ENCODE results near the gene SCCPDH. TPM values are rescaled to one million over a fixed set of nuclear protein-coding genes. Genes with fewer than 3 reads are reported as not detected.

Gene SCCPDH
- total RNA-seq, 1 experiment from 2014 or later, result 32.2 TPM

DNA sequence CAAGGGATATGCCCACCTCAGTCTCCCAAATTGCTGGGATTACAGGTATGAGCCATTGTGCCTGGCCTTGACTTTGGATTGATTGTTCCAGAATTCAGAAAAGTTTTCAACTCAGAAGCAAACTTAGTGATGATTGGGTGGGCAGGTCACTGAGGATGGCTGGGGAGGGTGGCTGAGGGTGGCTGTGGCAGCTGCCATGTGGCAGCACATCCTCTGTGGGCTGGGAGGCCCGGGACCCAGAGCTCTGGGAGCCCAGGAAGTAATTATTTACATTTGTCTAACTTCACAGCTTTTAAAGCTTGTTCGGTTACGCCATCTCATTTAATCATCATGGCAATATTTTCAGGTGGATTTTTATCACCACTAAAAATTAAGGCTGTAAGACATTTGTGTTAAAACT is 76.1 kb downstream of the SCCPDH start:
- H3K27ac Mint-ChIP-seq (ENCODE audit: low read depth, unreplicated experiment), result no peak overlapping the region
- H3K36me3 Mint-ChIP-seq (ENCODE audit: insufficient read depth, unreplicated experiment), result no peaks in the 10 kb centered on the region
- no peak overlapping the region for H3K4me3 Mint-ChIP-seq (ENCODE audit: unreplicated experiment)
- ChIA-PET CTCF (interaction anchor here (0.6 to 1.8 kb wide), 3 partner anchors 57 to 1561 kb away, joined by 3 to 7 read pairs (median 3); no protein-coding TSS in a partner anchor), POLR2A (interaction anchor here (1.4 kb wide), 1 partner anchor 9 kb away, joined by 4 read pairs; no protein-coding TSS in a partner anchor)
- BruUV-seq (replicated peaks), result no TSS peak
- H3K4me1 Mint-ChIP-seq (ENCODE audit: insufficient read depth, unreplicated experiment), result no peaks in the 10 kb centered on the region
- H3K9me3 Mint-ChIP-seq (ENCODE audit: unreplicated experiment), result peaks cover 8% of the 10 kb centered on the region
- TF ChIP-seq, protein P1, sequence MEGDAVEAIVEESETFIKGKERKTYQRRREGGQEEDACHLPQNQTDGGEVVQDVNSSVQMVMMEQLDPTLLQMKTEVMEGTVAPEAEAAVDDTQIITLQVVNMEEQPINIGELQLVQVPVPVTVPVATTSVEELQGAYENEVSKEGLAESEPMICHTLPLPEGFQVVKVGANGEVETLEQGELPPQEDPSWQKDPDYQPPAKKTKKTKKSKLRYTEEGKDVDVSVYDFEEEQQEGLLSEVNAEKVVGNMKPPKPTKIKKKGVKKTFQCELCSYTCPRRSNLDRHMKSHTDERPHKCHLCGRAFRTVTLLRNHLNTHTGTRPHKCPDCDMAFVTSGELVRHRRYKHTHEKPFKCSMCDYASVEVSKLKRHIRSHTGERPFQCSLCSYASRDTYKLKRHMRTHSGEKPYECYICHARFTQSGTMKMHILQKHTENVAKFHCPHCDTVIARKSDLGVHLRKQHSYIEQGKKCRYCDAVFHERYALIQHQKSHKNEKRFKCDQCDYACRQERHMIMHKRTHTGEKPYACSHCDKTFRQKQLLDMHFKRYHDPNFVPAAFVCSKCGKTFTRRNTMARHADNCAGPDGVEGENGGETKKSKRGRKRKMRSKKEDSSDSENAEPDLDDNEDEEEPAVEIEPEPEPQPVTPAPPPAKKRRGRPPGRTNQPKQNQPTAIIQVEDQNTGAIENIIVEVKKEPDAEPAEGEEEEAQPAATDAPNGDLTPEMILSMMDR (IDR thresholded peaks at IDR 0.05; ENCODE audit: unreplicated experiment), result no peak
- DNase-seq (ENCODE audit: unreplicated experiment), result no peak
- H3K27me3 Mint-ChIP-seq (ENCODE audit: insufficient read depth, unreplicated experiment), result no peaks in the 10 kb centered on the region
- intact Hi-C loops (cut with micrococcal nuclease), result no loop called here

GRCh38 chr1:246800756-246801155 is 76.5 kb downstream of the SCCPDH start:
- TF ChIP-seq, protein P1 (IDR thresholded peaks at IDR 0.05; ENCODE audit: unreplicated experiment), result no peak
- H3K9me3 Mint-ChIP-seq (ENCODE audit: unreplicated experiment), result peaks cover 8% of the 10 kb centered on the region
- no peak overlapping the region for H3K27ac Mint-ChIP-seq (ENCODE audit: low read depth, unreplicated experiment)
- no peak overlapping the region for H3K4me3 Mint-ChIP-seq (ENCODE audit: unreplicated experiment)
- intact Hi-C loops (cut with micrococcal nuclease), result no loop called here
- DNase-seq (ENCODE audit: unreplicated experiment), result no peak
- H3K4me1 Mint-ChIP-seq (ENCODE audit: insufficient read depth, unreplicated experiment), result no peaks in the 10 kb centered on the region
- no peaks in the 10 kb centered on the region for H3K27me3 Mint-ChIP-seq (ENCODE audit: insufficient read depth, unreplicated experiment)
- CTCF ChIA-PET, result interaction anchor here (1.2 kb wide), 1 partner anchor 13 kb away, joined by 3 read pairs; no protein-coding TSS in a partner anchor
- no TSS peak for BruUV-seq (replicated peaks)
- POLR2A ChIA-PET, result interaction anchor here (0.6 to 1.4 kb wide), 2 partner anchors 9 to 30 kb away, joined by 4 read pairs; no protein-coding TSS in a partner anchor
- no peaks in the 10 kb centered on the region for H3K36me3 Mint-ChIP-seq (ENCODE audit: insufficient read depth, unreplicated experiment)

DNA sequence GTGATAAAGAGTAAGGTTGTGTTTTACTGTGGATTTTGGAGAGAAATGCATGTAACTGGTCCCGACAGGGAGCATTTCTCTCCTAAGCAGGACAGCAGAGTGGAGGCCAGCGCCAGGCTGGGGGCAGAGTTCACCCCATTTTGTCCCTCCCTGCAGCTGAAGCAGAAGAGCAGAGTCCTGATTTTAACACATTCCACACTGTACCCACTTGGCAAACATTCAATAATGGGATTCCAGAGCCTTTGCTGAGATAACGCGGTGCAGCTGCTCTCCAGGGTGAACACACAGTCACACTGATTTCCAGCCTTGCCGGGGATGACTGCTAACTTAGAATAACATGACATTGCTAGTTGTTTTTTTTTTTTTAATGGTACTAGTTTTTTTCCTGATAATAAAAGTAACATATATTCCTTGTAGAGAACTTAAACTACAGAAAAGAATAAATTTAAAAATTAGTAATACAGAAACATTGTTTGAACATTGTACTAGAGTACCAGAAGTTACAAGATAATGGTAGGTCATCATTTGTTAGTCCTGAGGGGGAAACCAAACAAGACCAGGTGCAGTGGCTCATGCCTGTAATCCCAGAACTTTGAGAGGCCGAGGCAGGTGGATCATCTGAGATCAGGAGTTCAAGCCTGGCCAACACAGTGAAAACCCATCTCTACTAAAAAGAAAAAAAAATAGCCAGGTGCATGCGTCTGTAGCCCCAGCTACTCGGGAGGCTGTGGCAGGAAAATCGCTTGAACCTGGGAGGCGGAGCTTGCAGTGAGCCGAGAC is 77.2 kb downstream of the SCCPDH start:
- H3K4me3 Mint-ChIP-seq (ENCODE audit: unreplicated experiment), result no peak overlapping the region
- TF ChIP-seq, protein P1 (IDR thresholded peaks at IDR 0.05; ENCODE audit: unreplicated experiment), result no peak
- BruUV-seq (replicated peaks), result no TSS peak
- no peak for DNase-seq (ENCODE audit: unreplicated experiment)
- no peaks in the 10 kb centered on the region for H3K27me3 Mint-ChIP-seq (ENCODE audit: insufficient read depth, unreplicated experiment)
- no peak overlapping the region for H3K27ac Mint-ChIP-seq (ENCODE audit: low read depth, unreplicated experiment)
- intact Hi-C loops (cut with micrococcal nuclease), result no loop called here
- no peaks in the 10 kb centered on the region for H3K36me3 Mint-ChIP-seq (ENCODE audit: insufficient read depth, unreplicated experiment)
- H3K9me3 Mint-ChIP-seq (ENCODE audit: unreplicated experiment), result peaks cover 8% of the 10 kb centered on the region
- POLR2A ChIA-PET, result interaction anchor here (0.6 to 1.4 kb wide), 2 partner anchors 10 to 31 kb away, joined by 4 read pairs; no protein-coding TSS in a partner anchor
- H3K4me1 Mint-ChIP-seq (ENCODE audit: insufficient read depth, unreplicated experiment), result no peaks in the 10 kb centered on the region
- CTCF ChIA-PET, result interaction anchor here (1.2 kb wide), 1 partner anchor 12 kb away, joined by 3 read pairs; no protein-coding TSS in a partner anchor

DNA sequence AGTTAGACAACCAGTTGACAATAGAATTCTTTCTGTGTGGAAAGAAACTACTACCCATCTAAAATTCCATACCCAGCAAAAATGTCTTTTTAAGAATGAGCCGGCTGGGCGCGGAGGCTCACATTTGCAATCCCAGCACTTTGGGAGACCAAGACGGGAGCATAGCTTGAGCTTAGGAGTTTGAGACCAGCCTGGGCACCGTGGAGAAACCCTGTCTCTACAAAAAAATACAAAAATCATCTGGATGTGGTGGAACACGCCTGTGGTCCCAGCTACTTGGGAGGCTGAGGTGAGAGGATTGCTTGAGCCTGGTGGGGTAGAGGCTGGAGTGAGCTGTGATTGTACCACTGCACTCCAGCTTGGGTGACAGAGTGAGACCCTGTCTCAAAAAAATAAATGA is 79.2 kb downstream of the SCCPDH start:
- TF ChIP-seq, protein P1 (IDR thresholded peaks at IDR 0.05; ENCODE audit: unreplicated experiment), result no peak
- H3K9me3 Mint-ChIP-seq (ENCODE audit: unreplicated experiment), result peaks cover 8% of the 10 kb centered on the region
- ChIA-PET POLR2A (no interaction called here), CTCF (interaction anchor here (1.1 kb wide), 1 partner anchor 12 kb away, joined by 3 read pairs; no protein-coding TSS in a partner anchor)
- H3K36me3 Mint-ChIP-seq (ENCODE audit: insufficient read depth, unreplicated experiment), result no peaks in the 10 kb centered on the region
- intact Hi-C loops (cut with micrococcal nuclease), result no loop called here
- no peak overlapping the region for H3K4me3 Mint-ChIP-seq (ENCODE audit: unreplicated experiment)
- no peak for DNase-seq (ENCODE audit: unreplicated experiment)
- H3K4me1 Mint-ChIP-seq (ENCODE audit: insufficient read depth, unreplicated experiment), result no peaks in the 10 kb centered on the region
- H3K27me3 Mint-ChIP-seq (ENCODE audit: insufficient read depth, unreplicated experiment), result peaks cover 13% of the 10 kb centered on the region
- H3K27ac Mint-ChIP-seq (ENCODE audit: low read depth, unreplicated experiment), result no peak overlapping the region
- BruUV-seq (replicated peaks), result no TSS peak

Data from MCF 10A (cell line).